K562 (cell line): ENCODE measurements around the gene UBE2M. TPM values are rescaled to one million over a fixed set of nuclear protein-coding genes. Genes with fewer than 3 reads are reported as not detected.

Experiments
- ELF1 ChIP-seq: fragments of 200-800 bp; sonication (Bioruptor generic); IDR thresholded peaks from 2 replicates; pipeline ENCODE4 v1.6.1; 2016; ENCODE audit warnings: missing genetic modification characterization, missing compliant biosample characterization
- FOXA1 ChIP-seq: fragments of 450-650 bp; IDR thresholded peaks from 2 replicates; pipeline ENCODE4 v1.6.1; 2016; ENCODE audit warnings: mild to moderate bottlenecking, borderline replicate concordance
- HDAC3 ChIP-seq: fragments of 450-650 bp; IDR thresholded peaks from 2 replicates; pipeline ENCODE4 v1.6.1; 2018; ENCODE audit warnings: borderline replicate concordance, mild to moderate bottlenecking, moderate library complexity; ENCODE audit not compliant: partially characterized antibody
- LEF1 ChIP-seq: fragments of 450-650 bp; IDR thresholded peaks from 2 replicates; pipeline ENCODE4 v1.6.1; 2016; ENCODE audit warnings: mild to moderate bottlenecking
- MLLT1 ChIP-seq, 2 experiments: fragments of 450-650 bp; IDR thresholded peaks; 2 replicates each; pipeline ENCODE4 v1.6.1; 2016
- MYC ChIP-seq, 2 experiments: fragments of 250-450 bp in 1 of 2; sonication (Bioruptor Pico) in 1 of 2; IDR thresholded peaks; 2 replicates each; pipeline versions ENCODE4 v1.5.1 to v1.6.1; 2012 to 2021; ENCODE audit warnings: low read depth in 2 of 2, borderline replicate concordance in 1 of 2, improper control_type of control experiment in 1 of 2, low read length in 1 of 2, mild to moderate bottlenecking in 1 of 2, moderate library complexity in 1 of 2
- PTRF ChIP-seq: fragments of 450-650 bp; IDR thresholded peaks from 2 replicates; pipeline ENCODE4 v1.6.1; 2016; ENCODE audit warnings: mild to moderate bottlenecking, missing genetic modification characterization, missing compliant biosample characterization
- RERE ChIP-seq: sonication (generic); formaldehyde crosslinking; IDR thresholded peaks from 2 replicates; pipeline ENCODE4 v1.8.0; 2023; ENCODE audit warnings: missing genetic modification reagents, mild to moderate bottlenecking, borderline replicate concordance
- ZNF143 ChIP-seq: sonication (generic); formaldehyde crosslinking; IDR thresholded peaks from 2 replicates; pipeline ENCODE4 v1.9.0; 2022; ENCODE audit warnings: mild to moderate bottlenecking, missing genetic modification reagents
- polyA plus RNA-seq, 8 experiments: library from polyadenylated mRNA; depleted of rRNA in 4 of 8; stranded (reverse) in 5 of 8; unstranded in 3 of 8; fragments of >200 nt; fragmentation: Nextera tagmentation in 2 of 8; fragmentation: Illumina TruSeq in 1 of 8; extraction: Ambion mirVana in 2 of 8; extraction: Trizol in 1 of 8; gene quantifications; 2 replicates each; pipeline versions ENCODE4 v1.2.1 to v1.2.3, GENCODE V29; 2011 to 2014; ENCODE audit warnings: inconsistent platforms in 1 of 8, missing spikeins in 1 of 8
- total RNA-seq, 7 experiments: library from RNA; depleted of rRNA in 6 of 7; stranded (reverse); fragments of >200 nt in 6 of 7; fragmentation: Illumina TruSeq in 2 of 7; extraction: Trizol in 2 of 7; gene quantifications; 2 replicates each; pipeline versions ENCODE4 v1.2.1 to v1.2.3, GENCODE V29; 2011 to 2021; ENCODE audit warnings: low replicate concordance in 1 of 7

Gene UBE2M
- total and polyA plus RNA-seq, 9 of the 15 experiments (the other 6 are each of a cell fraction or from before 2014, with no cell fraction given) = 0.92 to 163 (median 85.7) TPM

DNA sequence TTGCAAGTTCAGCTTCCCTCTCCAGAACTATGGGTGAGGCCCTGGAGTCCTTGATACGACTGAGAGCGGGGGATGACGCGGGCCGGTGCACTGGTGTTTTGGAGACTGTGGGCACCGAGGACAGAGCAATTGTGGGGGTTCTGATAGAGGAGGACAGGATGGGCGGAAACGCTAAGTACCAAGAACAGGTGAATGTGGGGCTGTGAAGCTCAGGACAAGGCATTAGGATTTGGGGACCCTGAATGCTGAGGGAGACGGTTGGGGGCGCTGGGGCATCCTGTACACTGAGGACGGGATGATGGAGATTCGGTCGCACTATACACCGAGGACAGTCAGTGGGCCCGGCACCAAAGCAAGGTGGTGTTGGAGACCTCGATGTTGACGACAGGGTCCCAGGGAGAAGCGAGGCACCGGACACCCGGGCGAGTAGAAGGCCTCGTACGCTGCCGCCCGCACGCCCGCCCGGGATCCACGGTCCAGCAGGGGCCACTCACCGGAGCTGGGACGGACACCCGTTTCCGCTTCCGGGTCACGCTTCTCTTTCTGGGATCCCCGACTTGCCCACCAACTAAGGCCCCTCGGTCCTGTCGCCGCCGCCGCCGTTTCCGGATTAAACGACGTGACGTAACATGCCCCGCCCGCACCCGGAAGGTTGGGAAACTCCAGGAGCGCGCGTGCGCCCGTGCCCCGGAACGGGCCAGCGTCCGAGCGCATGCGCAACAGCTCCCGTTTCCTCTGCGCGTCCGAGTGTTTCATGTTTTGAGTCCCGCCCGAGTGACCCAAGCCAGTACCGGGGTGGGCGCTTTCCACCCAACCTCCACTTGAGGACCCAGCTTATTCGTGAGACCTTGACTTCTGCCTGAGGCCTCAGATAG, 3.7 kb downstream of the UBE2M start, which contains the start of gene CHMP2A (continued):
- TF ChIP-seq PTRF = no peak
- TF ChIP-seq MLLT1 (IDR thresholded peaks at IDR 0.05) = no peak
- TF ChIP-seq HDAC3 = no peak
- TF ChIP-seq FOXA1 = no peak
- no peak for TF ChIP-seq LEF1
- TF ChIP-seq RERE (CRISPR knock-in tag) = no peak
- no peak for TF ChIP-seq ZNF143
- peak; percentile 98 for TF ChIP-seq ELF1 (tag)
- peak; percentile 81 for TF ChIP-seq MYC (IDR thresholded peaks at IDR 0.05; ENCODE audit: low read depth, low read length)
- TF ChIP-seq MYC (CRISPR knock-in tag; IDR thresholded peaks at IDR 0.05; ENCODE audit: borderline replicate concordance, low read depth) = peak; percentile 71; the same call in 1 of the 2 replicates
